ENCODE data around the gene NCKAP5. TPM values are rescaled to one million over a fixed set of nuclear protein-coding genes. Genes with fewer than 3 reads are reported as not detected.

NCKAP5 gene
- total RNA-seq, 1 donor from 2014 or later: 18.4 TPM

GRCh38 chr2:132752421-132753206 is 815.6 kb downstream of the NCKAP5 start:
- no peak for DNase-seq

GRCh38 chr2:132751836-132752235 is 816.4 kb downstream of the NCKAP5 start:
- no peak for DNase-seq

GRCh38 chr2:132750606-132751005 is 817.7 kb downstream of the NCKAP5 start:
- DNase-seq: no peak

DNA sequence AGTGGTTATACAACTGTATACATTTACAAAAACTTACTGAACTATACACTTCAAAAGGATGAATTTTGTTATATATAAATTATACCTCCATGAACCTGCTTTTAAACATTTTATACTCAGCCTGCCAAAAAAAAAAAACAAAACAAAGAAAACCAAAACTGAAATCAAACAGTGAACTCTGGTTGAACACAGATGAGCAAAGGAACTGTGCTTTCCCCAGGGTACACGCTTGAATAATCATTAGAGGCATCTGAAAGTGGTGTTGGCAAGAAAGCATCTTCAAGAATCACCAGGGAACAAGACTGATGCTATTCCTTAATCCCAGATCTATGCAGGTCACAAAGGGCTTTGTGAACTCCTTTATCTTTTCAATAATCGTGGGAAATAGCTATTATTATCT is 821.2 kb downstream of the NCKAP5 start:
- DNase-seq: no peak

DNA sequence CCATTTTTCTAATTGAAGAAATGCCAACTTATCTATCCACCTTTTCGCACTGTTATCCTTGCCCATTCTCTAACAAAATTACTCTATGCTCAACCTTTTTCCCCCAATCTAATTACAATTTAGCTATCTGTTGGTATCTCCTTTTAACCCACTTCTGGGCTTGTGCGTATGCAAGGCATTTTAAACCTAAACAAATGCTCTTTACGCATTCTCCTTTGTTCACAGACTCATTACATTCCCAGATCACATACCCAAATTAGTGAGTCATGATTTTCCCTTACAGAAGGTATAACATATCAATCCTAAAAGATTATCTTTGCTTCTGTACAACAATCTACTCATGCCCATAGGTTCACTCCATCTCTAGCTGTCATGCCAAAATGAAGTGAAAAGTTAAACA is 826.5 kb downstream of the NCKAP5 start:
- DNase-seq: no peak

DNA sequence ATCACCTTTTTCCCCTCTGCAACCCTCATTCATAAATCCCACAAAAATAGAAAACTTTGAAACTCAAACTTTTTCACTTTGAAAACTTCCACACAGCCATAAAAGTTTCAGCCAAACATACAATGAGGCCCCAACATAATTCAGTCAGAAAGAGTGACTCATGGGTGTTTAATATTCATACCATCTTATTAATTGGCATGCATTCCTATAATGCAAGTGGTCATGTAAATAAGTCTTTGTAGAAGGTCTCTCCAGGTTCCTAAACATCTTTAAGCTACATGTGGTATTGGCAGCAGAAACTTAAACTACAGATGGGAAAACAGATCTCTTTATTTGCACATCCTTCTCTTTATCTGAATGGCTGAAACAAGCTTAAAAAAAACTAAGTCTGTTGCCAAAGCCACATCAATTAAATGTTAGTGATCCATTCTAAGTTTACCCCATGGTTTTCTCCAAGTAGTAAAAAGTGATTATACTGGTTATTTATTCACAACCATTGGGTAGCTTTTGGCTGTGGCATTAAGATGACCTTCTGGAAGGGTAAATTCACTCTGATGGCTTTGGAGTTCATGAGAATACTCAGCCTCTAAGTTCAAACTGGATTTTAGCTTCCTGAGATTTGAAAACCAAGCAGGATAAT is 828.1 kb downstream of the NCKAP5 start:
- DNase-seq: no peak

DNA sequence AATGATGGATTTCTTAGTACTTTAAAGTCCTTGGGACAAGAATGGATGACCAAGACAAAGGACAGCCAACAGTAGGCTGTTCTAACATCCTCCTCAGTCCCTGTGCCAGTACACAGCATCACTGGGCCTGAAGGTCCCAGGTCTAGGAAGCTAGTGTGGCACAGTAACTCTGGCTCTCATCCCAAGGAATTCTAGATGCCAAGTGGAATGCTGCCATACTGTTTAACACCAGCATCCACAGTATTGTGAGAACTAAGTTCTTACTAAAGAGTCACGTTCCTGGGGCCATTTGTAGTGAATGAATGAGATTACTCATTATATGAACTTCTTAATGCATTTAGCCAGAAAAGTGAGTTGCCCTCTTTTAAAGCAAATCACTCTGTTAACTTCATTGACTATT is 830.0 kb downstream of the NCKAP5 start:
- DNase-seq: no peak

GRCh38 chr2:132736059-132736458 is 832.2 kb downstream of the NCKAP5 start:
- DNase-seq: no peak

DNA sequence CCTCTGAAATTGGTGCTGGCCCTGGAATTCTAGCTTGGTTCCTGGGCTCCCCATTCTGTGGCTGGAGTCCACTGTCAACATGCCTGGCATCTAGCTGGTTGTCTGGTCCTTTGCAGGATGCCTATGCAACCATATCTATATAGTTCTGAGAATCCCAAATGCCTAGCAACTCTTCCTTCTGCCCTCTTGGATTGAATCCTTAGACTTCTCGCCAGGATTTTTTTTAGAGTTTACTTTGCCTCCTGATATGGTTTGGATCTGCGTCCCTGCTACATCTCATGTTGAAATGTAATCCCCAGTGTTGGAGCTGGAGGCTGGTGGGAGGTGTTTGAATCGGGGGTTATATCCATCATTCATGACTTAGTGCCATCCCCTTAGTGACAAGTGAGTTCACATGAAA is 833.3 kb downstream of the NCKAP5 start:
- no peak for DNase-seq

- no peak for DNase-seq
Measured at GRCh38 chr2:132733094-132733493, 835.2 kb downstream of the NCKAP5 start.

- DNase-seq: no peak
Measured at GRCh38 chr2:132732694-132733093, 835.6 kb downstream of the NCKAP5 start.

GRCh38 chr2:132731441-132731840 is 836.8 kb downstream of the NCKAP5 start:
- no peak for DNase-seq

DNA sequence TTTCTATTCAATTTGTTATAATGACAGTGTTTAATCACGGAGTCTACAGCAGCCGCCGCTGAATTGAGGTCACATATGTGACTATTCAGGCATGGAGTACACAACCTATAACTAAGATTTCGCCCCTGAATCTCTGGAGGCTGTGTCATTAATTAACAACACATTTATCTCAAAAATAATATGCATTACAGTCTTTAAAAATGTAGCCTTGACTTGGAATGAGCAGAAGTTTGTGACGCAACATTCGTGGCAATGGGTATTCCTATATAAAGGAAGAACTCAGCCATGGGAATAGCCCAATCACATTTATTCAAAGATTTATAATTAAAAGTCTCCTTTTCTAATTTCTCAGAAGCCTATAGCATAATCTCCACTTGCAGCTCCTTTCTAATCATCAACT is 837.7 kb downstream of the NCKAP5 start:
- no peak for DNase-seq

DNA sequence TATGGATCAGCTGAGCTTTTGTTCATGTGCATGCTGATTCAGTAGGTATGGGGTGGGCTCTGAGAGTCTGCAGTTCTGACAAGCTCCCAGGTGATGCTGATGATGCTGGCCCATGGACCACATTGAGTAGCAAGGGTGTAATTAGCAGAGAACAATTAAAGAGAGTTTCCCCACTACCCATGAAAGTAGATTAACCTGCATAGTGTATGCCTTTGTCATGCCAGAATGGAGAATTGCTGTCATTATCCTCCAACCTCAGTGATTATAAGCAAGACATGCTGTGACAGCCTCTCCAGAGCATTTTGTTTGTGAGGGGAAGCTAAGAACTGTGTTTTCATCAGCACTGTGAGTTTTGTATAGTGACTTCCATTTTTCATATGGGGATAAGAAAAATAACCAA is 838.7 kb downstream of the NCKAP5 start:
- DNase-seq: no peak

GRCh38 chr2:132726155-132726554 is 842.1 kb downstream of the NCKAP5 start:
- no peak for DNase-seq

GRCh38 chr2:132725748-132726147 is 842.5 kb downstream of the NCKAP5 start:
- DNase-seq: no peak

GRCh38 chr2:132725148-132725547 is 843.1 kb downstream of the NCKAP5 start:
- no peak for DNase-seq

- DNase-seq: no peak
Measured at GRCh38 chr2:132721938-132722337, 846.3 kb downstream of the NCKAP5 start.

GRCh38 chr2:132720393-132720792 is 847.9 kb downstream of the NCKAP5 start:
- DNase-seq: no peak

DNA sequence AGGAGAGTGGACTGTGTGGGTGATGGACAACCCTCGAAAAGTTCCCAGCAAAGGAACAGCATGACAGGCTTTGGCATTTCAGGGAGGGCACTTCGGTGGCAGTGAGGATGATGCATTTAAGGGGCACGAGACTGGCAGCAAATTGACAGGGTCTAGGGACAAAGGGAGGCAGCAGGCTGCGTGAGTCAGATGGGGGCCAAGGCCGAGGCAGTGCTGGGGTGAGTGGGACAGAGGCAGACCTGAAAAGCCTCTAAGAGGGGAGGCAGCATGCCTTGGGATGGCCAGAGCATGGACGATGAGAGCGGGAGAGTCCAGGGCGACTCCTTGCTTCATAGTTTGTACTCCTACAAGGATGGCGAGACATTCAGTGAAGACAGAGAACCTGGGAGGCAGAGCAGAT is 848.8 kb downstream of the NCKAP5 start:
- no peak for DNase-seq

DNA sequence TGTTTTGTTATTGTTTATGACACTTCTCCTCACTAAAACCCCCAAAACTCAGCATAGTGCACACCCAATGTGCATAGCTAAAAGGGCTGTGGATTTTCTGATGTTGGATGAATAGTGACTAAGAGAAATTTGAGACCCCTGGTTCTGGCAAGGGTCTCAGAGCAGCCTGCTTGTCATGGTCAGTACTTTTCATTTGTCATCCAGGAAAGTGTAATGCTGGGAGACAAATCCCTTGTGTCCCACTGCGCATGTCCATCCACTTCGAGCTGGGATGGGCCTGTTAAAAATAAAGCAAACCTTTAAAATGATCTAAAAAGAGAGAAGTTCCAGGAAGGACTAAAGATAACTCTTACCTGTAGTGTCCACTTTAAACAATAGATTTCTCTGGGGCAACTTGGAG is 851.3 kb downstream of the NCKAP5 start:
- no peak for DNase-seq

DNA sequence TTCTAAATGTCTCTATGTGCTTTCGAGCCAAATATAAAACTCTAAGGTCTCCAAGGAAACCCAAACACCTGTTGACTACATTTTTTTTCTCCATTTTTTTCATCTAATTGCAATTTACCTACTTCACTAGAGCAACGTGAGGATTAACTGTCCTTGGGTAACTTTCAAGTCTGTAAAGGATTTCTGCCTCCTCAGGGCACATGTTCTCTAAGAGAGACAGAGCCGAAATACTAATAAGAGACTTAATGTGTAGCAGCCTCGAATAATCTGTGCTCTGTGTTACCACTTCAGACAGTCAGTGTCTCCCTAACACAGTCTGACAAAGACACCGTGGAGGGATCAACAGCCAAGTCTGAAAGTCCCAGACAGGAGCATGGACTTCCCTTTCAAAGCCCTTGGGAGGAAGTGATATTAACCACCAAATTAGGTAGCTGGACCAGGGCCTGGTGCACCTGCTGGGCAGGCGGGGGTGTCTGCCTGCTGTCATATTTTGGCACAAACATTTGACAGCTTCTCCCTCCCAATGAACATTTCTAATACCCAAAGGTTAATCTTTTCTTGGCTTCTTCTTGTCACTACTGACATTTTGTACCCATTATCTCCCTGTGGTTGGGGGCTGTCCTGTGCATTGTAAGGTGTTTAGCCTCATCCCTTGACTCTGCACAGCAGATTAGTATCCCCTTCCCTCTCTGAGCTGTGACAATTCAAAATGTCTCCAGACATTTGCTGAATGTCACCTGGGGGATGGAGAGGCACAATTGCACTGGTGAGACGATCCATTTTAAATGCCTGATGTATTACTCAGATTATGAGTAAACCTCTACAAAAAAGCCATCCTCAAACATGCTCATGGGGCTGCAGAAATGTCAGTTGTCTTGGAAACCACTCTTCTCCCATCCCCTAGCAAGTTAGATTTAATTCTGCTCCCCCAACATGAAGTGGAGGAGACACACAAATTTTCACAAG is 852.6 kb downstream of the NCKAP5 start:
- DNase-seq: peak; percentile 60

- no peak for DNase-seq
Measured at GRCh38 chr2:132703396-132703795, 864.9 kb downstream of the NCKAP5 start.

Data from tongue (tissue), 2 donors.